GM12878 (cell line): ENCODE results near the gene GPC5. TPM values are rescaled to one million over a fixed set of nuclear protein-coding genes. Genes with fewer than 3 reads are reported as not detected.
"Not testable (repeated sequence)": the region's sequence is repeated elsewhere in the genome, so short reads cannot be mapped to it uniquely, and the experiment has no call there.

ENCODE experiments used
- ATAC-seq: fragments of 200-7000 bp; cut with Tn5 transposase; 3 replicates; pipeline ENCODE4 v1.9.1; 2020; ENCODE audit warnings: mild to moderate bottlenecking, moderate library complexity
- BruUV-seq: library from RNA; stranded (reverse); fragments of 400-500 nt; replicated peaks from 2 replicates; lab custom pipeline; 2021; lab: Mats Ljungman, UMichigan
- CTCF ChIA-PET: fragments of 300-600 bp; sonication (Branson Sonifier 250); formaldehyde crosslinking; extraction: SDS; loops from one replicate; lab custom pipeline; 2021; ENCODE audit warnings: inconsistent platforms; lab: Yijun Ruan, JAX
- POLR2A ChIA-PET: fragments of 350-600 bp; formaldehyde crosslinking; extraction: SDS; loops from one replicate; lab custom pipeline; 2021; ENCODE audit warnings: inconsistent platforms; lab: Charles Lee
- RAD21 ChIA-PET: fragments of 300-600 bp; sonication (Branson Sonifier 250); formaldehyde crosslinking; loops from one replicate; lab custom pipeline; 2023; ENCODE audit warnings: antibody characterized with exemption; ENCODE audit not compliant: unreplicated experiment; lab: Charles Lee
- SMC1A ChIA-PET: fragments of 300-600 bp; sonication (Branson Sonifier 250); formaldehyde crosslinking; loops from one replicate; lab custom pipeline; 2023; ENCODE audit not compliant: unreplicated experiment, uncharacterized antibody; lab: Charles Lee
- DNase-seq: peaks from one replicate; pipeline ENCODE4 v3.0.0-alpha.2; 2011; ENCODE audit warnings: low read depth, low spot score
- FAIRE-seq: peaks from 3 replicates; lab custom pipeline; 2011; peaks lifted over from hg19 to GRCh38; lab: Jason Lieb, UNC
- H2AFZ ChIP-seq: 2 replicates; pipeline ENCODE4 v1.6.0; 2011; ENCODE audit warnings: low read depth, low read length, control low read depth; ENCODE audit not compliant: control insufficient read depth
- H3K27ac ChIP-seq: 2 replicates; pipeline ENCODE4 v1.5.1; 2011; ENCODE audit warnings: control low read depth; ENCODE audit not compliant: control insufficient read depth, insufficient read depth
- H3K27me3 ChIP-seq, 2 experiments: replicated peaks in 1 of 2; 2 replicates each; pipeline versions ENCODE4 v1.6.0 to v1.6.1; 2011; ENCODE audit warnings: low read length in 1 of 2; ENCODE audit not compliant: control insufficient read depth in 2 of 2, insufficient read depth in 2 of 2
- H3K36me3 ChIP-seq, 2 experiments: 2 replicates each; pipeline ENCODE4 v1.5.1; 2011; ENCODE audit warnings: low read length in 1 of 2; ENCODE audit not compliant: control insufficient read depth in 2 of 2, insufficient read depth in 2 of 2
- H3K4me1 ChIP-seq: 2 replicates; pipeline ENCODE4 v1.6.1; 2011; ENCODE audit warnings: mild to moderate bottlenecking, low read length, moderate library complexity, mixed read lengths; ENCODE audit not compliant: control insufficient read depth, insufficient read depth
- H3K4me2 ChIP-seq: 2 replicates; pipeline ENCODE4 v1.6.0; 2011; ENCODE audit warnings: control low read depth; ENCODE audit not compliant: control insufficient read depth, insufficient read depth
- H3K4me3 ChIP-seq: fragments of 200-600 bp; sonication (generic); 2 replicates; pipeline ENCODE4 v1.5.1; 2016
- H3K79me2 ChIP-seq: 2 replicates; pipeline ENCODE4 v1.6.0; 2011; ENCODE audit warnings: low read length; ENCODE audit not compliant: control insufficient read depth, insufficient read depth
- H3K9ac ChIP-seq: 2 replicates; pipeline ENCODE4 v1.8.0; 2011; ENCODE audit warnings: low read length, control low read depth, mixed read lengths; ENCODE audit not compliant: control insufficient read depth, insufficient read depth
- H3K9me3 ChIP-seq: replicated peaks from 3 replicates; pipeline ENCODE4 v1.5.1; 2011; ENCODE audit warnings: mild to moderate bottlenecking, low read length; ENCODE audit not compliant: control insufficient read depth, insufficient read depth
- H4K20me1 ChIP-seq: 2 replicates; pipeline ENCODE4 v1.6.0; 2011; ENCODE audit not compliant: control insufficient read depth, insufficient read depth
- BCLAF1 ChIP-seq: fragments of 450-650 bp; IDR thresholded peaks from 2 replicates; pipeline ENCODE4 v1.6.1; 2017; ENCODE audit warnings: antibody characterized with exemption, mild to moderate bottlenecking, moderate library complexity
- LARP7 ChIP-seq: fragments of 450-650 bp; IDR thresholded peaks from 2 replicates; pipeline ENCODE4 v1.6.1; 2017; ENCODE audit warnings: mild to moderate bottlenecking
- MTA3 ChIP-seq: IDR thresholded peaks from 2 replicates; pipeline ENCODE4 v1.6.1; 2012; ENCODE audit warnings: low read length, inconsistent platforms, borderline replicate concordance
- RUNX3 ChIP-seq: IDR thresholded peaks from 2 replicates; pipeline ENCODE4 v1.6.1; 2012; ENCODE audit warnings: low read length, inconsistent platforms
- SPI1 ChIP-seq: IDR thresholded peaks from 2 replicates; pipeline ENCODE4 v1.6.1; 2011; ENCODE audit warnings: low read depth, mild to moderate bottlenecking, low read length, moderate library complexity, borderline replicate concordance; ENCODE audit not compliant: insufficient read depth
- TCF12 ChIP-seq: IDR thresholded peaks from 2 replicates; pipeline ENCODE4 v1.6.1; 2011; ENCODE audit warnings: low read depth, mild to moderate bottlenecking, low read length
- WGBS: methylation state at CpG from one replicate; pipeline ENCODE4 v1.1.6; 2016; ENCODE audit warnings: low lambda C conversion rate; ENCODE audit not compliant: insufficient replicate concordance, insufficient coverage; ENCODE audit errors: missing lambda C conversion rate; 5-methylcytosine and 5-hydroxymethylcytosine counted together
- in situ Hi-C: fragments of 300-500 bp; cut with MboI; formaldehyde crosslinking; loops from 9 replicates; pipeline ENCODE4 v1.14.3; 2018; ENCODE audit warnings: mixed read lengths
- intact Hi-C: fragments of 100-400 bp; cut with micrococcal nuclease; formaldehyde crosslinking; loops from one replicate; pipeline ENCODE4 v1.14.2; 2022; ENCODE audit not compliant: unreplicated experiment
- polyA plus RNA-seq, 11 experiments: library from polyadenylated mRNA; depleted of rRNA in 4 of 11; unstranded in 6 of 11; stranded (reverse) in 5 of 11; fragments of >200 nt; fragmentation: Nextera tagmentation in 4 of 11; fragmentation: Illumina TruSeq in 1 of 11; extraction: Ambion mirVana in 4 of 11; extraction: Trizol in 1 of 11; gene quantifications; 1 replicate in 1 of 11; 2 replicates in 10 of 11; pipeline versions ENCODE4 v1.2.1 to v1.2.3, GENCODE V29; 2011 to 2016; ENCODE audit warnings: inconsistent platforms in 2 of 11, missing spikeins in 2 of 11, low read depth in 1 of 11
- total RNA-seq, 4 experiments: library from RNA; depleted of rRNA in 3 of 4; stranded (reverse); fragments of >200 nt in 3 of 4; fragmentation: Illumina TruSeq in 1 of 4; extraction: Trizol in 1 of 4; gene quantifications; 2 replicates each; pipeline versions ENCODE4 v1.2.1 to v1.2.3, GENCODE V29; 2013 to 2021

The GPC5 gene
- total and polyA plus RNA-seq, 10 of the 15 experiments (the other 5 are each of a cell fraction or from before 2014, with no cell fraction given): 0.05 to 0.87 (median 0.44) TPM; not detected in 1

- H3K9me3 ChIP-seq, DNase-seq, RAD21 ChIA-PET, H3K4me1 ChIP-seq, POLR2A ChIA-PET, H4K20me1 ChIP-seq, H3K36me3 ChIP-seq, intact Hi-C loops, H3K9ac ChIP-seq, H3K4me3 ChIP-seq, BruUV-seq, ATAC-seq, CTCF ChIA-PET, H2AFZ ChIP-seq, H3K27me3 ChIP-seq, FAIRE-seq, H3K4me2 ChIP-seq, in situ Hi-C loops, H3K27ac ChIP-seq, H3K79me2 ChIP-seq, SMC1A ChIA-PET: not testable (repeated sequence)
- 40% methylated on average over 4 of the region's 4 CpGs for WGBS
Measured at GRCh38 chr13:92539148-92539547, 1140.7 kb downstream of the GPC5 start.

- no peaks in the 10 kb centered on the region for H3K79me2 ChIP-seq
- FAIRE-seq (no peak), DNase-seq (no peak), ATAC-seq (no peak)
- TF ChIP-seq BCLAF1 (no peak), LARP7 (no peak), RUNX3 (no peak), SPI1 (no peak), TCF12 (no peak), MTA3 (no peak)
- H3K4me2 ChIP-seq: no peak overlapping the region
- no peaks in the 10 kb centered on the region for H3K4me1 ChIP-seq
- intact Hi-C loops (no loop called here), in situ Hi-C loops (no loop called here)
- RAD21 ChIA-PET: no interaction called here
- no peaks in the 10 kb centered on the region for H3K36me3 ChIP-seq
- CTCF ChIA-PET: no interaction called here
- no peaks in the 10 kb centered on the region for H3K9me3 ChIP-seq
- no peak overlapping the region for H2AFZ ChIP-seq
- SMC1A ChIA-PET: no interaction called here
- H3K27ac ChIP-seq: no peak overlapping the region
- H3K9ac ChIP-seq: no peak overlapping the region
- BruUV-seq: no TSS peak
- 20% methylated on average over 3 of the region's 3 CpGs for WGBS
- H3K27me3 ChIP-seq: no peaks in the 10 kb centered on the region
- no peak overlapping the region for H3K4me3 ChIP-seq
- no peaks in the 10 kb centered on the region for H4K20me1 ChIP-seq
- POLR2A ChIA-PET: no interaction called here
Measured at GRCh38 chr13:92547266-92547665, 1148.8 kb downstream of the GPC5 start.
